Measurements from ENCODE around the gene SYTL3. TPM values are rescaled to one million over a fixed set of nuclear protein-coding genes. Genes with fewer than 3 reads are reported as not detected.

SYTL3 gene
- total and polyA plus RNA-seq, 10 of the 15 experiments (the other 5 are each of a cell fraction or from before 2014, with no cell fraction given): 3.3 to 12.1 (median 6.9) TPM

- Histone ChIP-seq H3K4me1 (ENCODE audit: control insufficient read depth, insufficient read depth, low read length) (no peaks in the 10 kb centered on the region; the same call in 1 of the 2 replicates), H4K20me1 (ENCODE audit: control insufficient read depth, insufficient read depth) (no peaks in the 10 kb centered on the region), H3K9ac (ENCODE audit: control insufficient read depth, insufficient read depth, low read length) (no peak overlapping the region), H3K4me2 (ENCODE audit: control insufficient read depth, insufficient read depth) (no peak overlapping the region), H3K79me2 (ENCODE audit: control insufficient read depth, insufficient read depth, low read length) (no peaks in the 10 kb centered on the region), H3K27ac (ENCODE audit: control insufficient read depth, insufficient read depth) (no peak overlapping the region), H3K27me3 (replicated peaks in 1 of 2; ENCODE audit: control insufficient read depth in 2 of 2, insufficient read depth in 2 of 2, low read length in 1 of 2) (no peaks in the 10 kb centered on the region), H3K4me3 (no peak overlapping the region), H3K9me3 (replicated peaks; ENCODE audit: control insufficient read depth, insufficient read depth, low read length) (no peaks in the 10 kb centered on the region), H3K36me3 (ENCODE audit: control insufficient read depth in 2 of 2, insufficient read depth in 2 of 2, low read length in 1 of 2) (peaks cover 0 to 18% of the 10 kb centered on the region in 2 experiments; a peak in 2 of 4 replicates), H2AFZ (ENCODE audit: control insufficient read depth, low read depth, low read length) (no peak overlapping the region)
- 92% methylated on average over 12 of the region's 13 CpGs for WGBS (ENCODE audit: insufficient coverage, insufficient replicate concordance, low lambda C conversion rate, missing lambda C conversion rate)
- TF ChIP-seq CHD1 (IDR thresholded peaks at IDR 0.05; ENCODE audit: low read depth, low read length) (no peak), NFIC (IDR thresholded peaks at IDR 0.05; ENCODE audit: low read depth, low read length) (no peak), CBX3 (IDR thresholded peaks at IDR 0.05; ENCODE audit: borderline replicate concordance, low read depth) (no peak), HCFC1 (IDR thresholded peaks at IDR 0.05; ENCODE audit: low read length) (no peak), GATAD2B (conservative IDR thresholded peaks at IDR 0.05; ENCODE audit: low read depth) (no peak), ZNF207 (IDR thresholded peaks at IDR 0.05; ENCODE audit: borderline replicate concordance) (no peak), HDAC2 (IDR thresholded peaks at IDR 0.05) (no peak), POLR2A (IDR thresholded peaks at IDR 0.05; ENCODE audit: low read depth, low read length) (no peak), KDM1A (IDR thresholded peaks at IDR 0.05; ENCODE audit: borderline replicate concordance) (no peak), ATF7 (IDR thresholded peaks at IDR 0.05; ENCODE audit: low read depth) (no peak), FOXK2 (IDR thresholded peaks at IDR 0.05) (no peak), HSF1 (IDR thresholded peaks at IDR 0.05; ENCODE audit: low read depth, low read length) (no peak), IRF3 (IDR thresholded peaks at IDR 0.05) (no peak), NFXL1 (IDR thresholded peaks at IDR 0.05; ENCODE audit: borderline replicate concordance) (no peak)
- ATAC-seq (no peak), DNase-seq (ENCODE audit: low read depth, low spot score) (no peak), FAIRE-seq (no peak)
- RAD21 ChIA-PET (ENCODE audit: unreplicated experiment): interaction anchor here (1.2 kb wide), 1 partner anchor 70 kb away, joined by 3 read pairs; no protein-coding TSS in a partner anchor
- CTCF ChIA-PET: interaction anchor here (1.5 to 4.4 kb wide), 2 partner anchors 70 to 407 kb away, joined by 4 to 15 read pairs; no protein-coding TSS in a partner anchor
- no TSS peak for BruUV-seq (replicated peaks)
- in situ Hi-C loops (cut with MboI): no loop called here
- POLR2A ChIA-PET: no interaction called here
- intact Hi-C loops (cut with micrococcal nuclease; ENCODE audit: unreplicated experiment): no loop called here
- SMC1A ChIA-PET (ENCODE audit: uncharacterized antibody, unreplicated experiment): interaction anchor here (0.6 to 1.9 kb wide), 5 partner anchors 16 to 86 kb away, joined by 3 to 5 read pairs (median 3); partner anchors contain the start of gene DYNLT1
These were observed 28.7 kb upstream of the SYTL3 start for GRCh38 chr6:158620963-158621693.

Data from GM12878 (cell line).